Body of pancreas (tissue), 4 donors: ENCODE data around the gene IQGAP2. TPM values are rescaled to one million over a fixed set of nuclear protein-coding genes. Genes with fewer than 3 reads are reported as not detected.

Experiments used
- ATAC-seq: fragments of 150-250 bp; one replicate; pipeline ENCODE4 v1.9.1; 2016
- DNase-seq, 4 donors: peaks; one replicate each; pipeline ENCODE4 v3.0.0-alpha.2; 2019
- H3K27ac ChIP-seq, 4 donors: fragments of 200-600 bp; sonication (generic); 1 replicate in 3 of 4; 2 replicates in 1 of 4; pipeline versions ENCODE4 v1.5.1 to v1.6.1; 2016 to 2019; ENCODE audit warnings: mild to moderate bottlenecking in 1 of 4, mixed read lengths in 1 of 4, moderate library complexity in 1 of 4
- H3K27me3 ChIP-seq, 2 donors: fragments of 200-600 bp; sonication (generic); one replicate each; pipeline ENCODE4 v1.6.0; 2016; ENCODE audit warnings: mild to moderate bottlenecking in 1 of 2
- H3K36me3 ChIP-seq, 2 donors: fragments of 200-600 bp; sonication (generic); replicated peaks in 1 of 2; 2 replicates each; pipeline ENCODE4 v1.5.1; 2016; ENCODE audit warnings: low read depth in 2 of 2; ENCODE audit not compliant: insufficient read depth in 1 of 2
- H3K4me1 ChIP-seq: fragments of 200-600 bp; sonication (generic); one replicate; pipeline ENCODE4 v1.6.0; 2016
- H3K4me3 ChIP-seq, 2 donors: fragments of 200-600 bp; sonication (generic); 1 replicate in 1 of 2; 2 replicates in 1 of 2; pipeline ENCODE4 v1.5.1; 2016 to 2019
- H3K9me3 ChIP-seq, 3 donors: fragments of 200-600 bp; sonication (generic); 1 replicate in 2 of 3; 2 replicates in 1 of 3; pipeline ENCODE4 v1.5.1; 2016
- CTCF ChIP-seq, 7 experiments: fragments of 450-650 bp in 4 of 7; fragments of 200-600 bp in 3 of 7; sonication (generic) in 3 of 7; IDR thresholded peaks; one replicate each; pipeline ENCODE4 v1.5.1; 2016 to 2019; ENCODE audit warnings: antibody characterized with exemption in 7 of 7
- POLR2A ChIP-seq, 3 donors: fragments of 450-650 bp; IDR thresholded peaks; one replicate each; pipeline ENCODE4 v1.6.1; 2016; ENCODE audit warnings: antibody characterized with exemption in 3 of 3, mild to moderate bottlenecking in 2 of 3
- WGBS, 2 donors: methylation state at CpG; one replicate each; pipeline ENCODE4 v1.1.5; 2017; 5-methylcytosine and 5-hydroxymethylcytosine counted together
- intact Hi-C: fragments of 100-400 bp; cut with DNase I; formaldehyde crosslinking; loops from one replicate; pipeline ENCODE4 v1.15.1; 2023
- total RNA-seq, 2 donors: library from RNA; depleted of rRNA; stranded (reverse); fragments of >200 nt; gene quantifications; one replicate each; pipeline ENCODE4 v1.1.0, GENCODE V29; 2016

The IQGAP2 gene
- total RNA-seq, 2 donors from 2014 or later, result 41.2 to 49.5 TPM

GRCh38 chr5:76485511-76485910 is 82.4 kb downstream of the IQGAP2 start:
- DNase-seq (no peak), ATAC-seq (no peak)
- TF ChIP-seq POLR2A (IDR thresholded peaks at IDR 0.05) (no peak), CTCF (IDR thresholded peaks at IDR 0.05) (no peak)
- Histone ChIP-seq H3K36me3 (no peaks in the 10 kb centered on the region), H3K4me3 (no peak overlapping the region), H3K9me3 (no peaks in the 10 kb centered on the region), H3K27ac (no peak overlapping the region), H3K4me1 (peaks cover 31% of the 10 kb centered on the region), H3K27me3 (no peaks in the 10 kb centered on the region)
- intact Hi-C loops, result no loop called here

GRCh38 chr5:76487386-76487785 is 84.3 kb downstream of the IQGAP2 start:
- intact Hi-C loops, result no loop called here
- DNase-seq, result no peak
- WGBS, 2 donors, result 94 to 97% methylated on average over 4 of the region's 4 CpGs
- TF ChIP-seq POLR2A (IDR thresholded peaks at IDR 0.05) (no peak), CTCF (IDR thresholded peaks at IDR 0.05) (no peak)
- no peaks in the 10 kb centered on the region for H3K27me3 ChIP-seq
- H3K4me1 ChIP-seq, result peaks cover 40% of the 10 kb centered on the region
- H3K4me3 ChIP-seq, result no peak overlapping the region
- no peaks in the 10 kb centered on the region for H3K36me3 ChIP-seq
- no peaks in the 10 kb centered on the region for H3K9me3 ChIP-seq
- ATAC-seq, result no peak
- H3K27ac ChIP-seq, result no peak overlapping the region

GRCh38 chr5:76487821-76488220 is 84.7 kb downstream of the IQGAP2 start:
- Histone ChIP-seq H3K9me3 (no peaks in the 10 kb centered on the region), H3K27ac (no peak overlapping the region), H3K27me3 (no peaks in the 10 kb centered on the region), H3K36me3 (no peaks in the 10 kb centered on the region), H3K4me3 (no peak overlapping the region), H3K4me1 (peaks cover 35% of the 10 kb centered on the region)
- TF ChIP-seq POLR2A (IDR thresholded peaks at IDR 0.05), result no peak
- no peak for TF ChIP-seq CTCF (IDR thresholded peaks at IDR 0.05)
- intact Hi-C loops, result no loop called here
- DNase-seq (no peak), ATAC-seq (no peak)
- 27 to 75% methylated on average over 1 of the region's 1 CpG for WGBS, 2 donors

GRCh38 chr5:76488969-76489368 is 85.9 kb downstream of the IQGAP2 start:
- intact Hi-C loops, result no loop called here
- no peak for TF ChIP-seq POLR2A (IDR thresholded peaks at IDR 0.05)
- no peak for TF ChIP-seq CTCF (IDR thresholded peaks at IDR 0.05)
- no peak for ATAC-seq
- peaks cover 31% of the 10 kb centered on the region for H3K4me1 ChIP-seq
- no peak overlapping the region for H3K27ac ChIP-seq
- no peaks in the 10 kb centered on the region for H3K27me3 ChIP-seq
- 90 to 93% methylated on average over 6 of the region's 6 CpGs for WGBS, 2 donors
- H3K9me3 ChIP-seq, result no peaks in the 10 kb centered on the region
- DNase-seq, result no peak
- H3K4me3 ChIP-seq, result no peak overlapping the region
- no peaks in the 10 kb centered on the region for H3K36me3 ChIP-seq

- Histone ChIP-seq H3K4me1 (peaks cover 28% of the 10 kb centered on the region), H3K27ac (no peak overlapping the region), H3K9me3 (no peaks in the 10 kb centered on the region), H3K27me3 (no peaks in the 10 kb centered on the region), H3K36me3 (no peaks in the 10 kb centered on the region), H3K4me3 (no peak overlapping the region)
- no peak for ATAC-seq
- intact Hi-C loops, result no loop called here
- DNase-seq, result no peak
- 92 to 95% methylated on average over 7 of the region's 7 CpGs for WGBS, 2 donors
- no peak for TF ChIP-seq POLR2A (IDR thresholded peaks at IDR 0.05)
Observed at GRCh38 chr5:76489877-76490688, 87.0 kb downstream of the IQGAP2 start.
